ENCODE data around the gene MAPK9. TPM values are rescaled to one million over a fixed set of nuclear protein-coding genes. Genes with fewer than 3 reads are reported as not detected.

Gene MAPK9
- total RNA-seq, 1 experiment from 2014 or later, result 93.1 TPM

DNA sequence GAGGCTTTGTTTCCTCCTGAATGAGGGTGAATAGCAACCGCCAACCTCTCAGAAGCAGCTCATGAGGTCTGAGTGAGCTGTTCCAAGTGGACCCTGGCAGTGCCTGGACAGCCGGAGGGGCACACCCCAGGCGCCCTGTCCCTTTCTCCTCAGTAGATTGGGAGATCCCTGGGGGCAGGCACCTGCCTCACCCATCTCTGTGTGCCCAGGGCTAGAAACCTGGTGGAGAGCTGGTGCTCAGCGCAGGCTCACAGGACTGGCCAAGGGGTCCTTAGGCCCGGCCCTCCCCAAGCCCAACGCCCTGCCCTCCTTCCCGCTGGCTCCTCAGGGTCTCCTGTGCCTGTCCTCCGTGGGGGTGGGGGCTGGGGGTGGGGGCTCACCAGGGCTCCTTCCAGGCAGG, 14.9 kb upstream of the MAPK9 start:
- Mint-ChIP-seq H3K4me1 (ENCODE audit: low read depth, unreplicated experiment) (peaks cover 7% of the 10 kb centered on the region), H3K27ac (ENCODE audit: unreplicated experiment) (no peak overlapping the region), H3K4me3 (ENCODE audit: unreplicated experiment) (no peak overlapping the region), H3K9me3 (ENCODE audit: unreplicated experiment) (peaks cover 7% of the 10 kb centered on the region), H3K36me3 (ENCODE audit: insufficient read depth, unreplicated experiment) (peaks cover 5% of the 10 kb centered on the region), H3K27me3 (ENCODE audit: insufficient read depth, unreplicated experiment) (no peaks in the 10 kb centered on the region)
- intact Hi-C loops (cut with micrococcal nuclease; ENCODE audit: unreplicated experiment), result no loop called here
- TF ChIP-seq, protein P1, sequence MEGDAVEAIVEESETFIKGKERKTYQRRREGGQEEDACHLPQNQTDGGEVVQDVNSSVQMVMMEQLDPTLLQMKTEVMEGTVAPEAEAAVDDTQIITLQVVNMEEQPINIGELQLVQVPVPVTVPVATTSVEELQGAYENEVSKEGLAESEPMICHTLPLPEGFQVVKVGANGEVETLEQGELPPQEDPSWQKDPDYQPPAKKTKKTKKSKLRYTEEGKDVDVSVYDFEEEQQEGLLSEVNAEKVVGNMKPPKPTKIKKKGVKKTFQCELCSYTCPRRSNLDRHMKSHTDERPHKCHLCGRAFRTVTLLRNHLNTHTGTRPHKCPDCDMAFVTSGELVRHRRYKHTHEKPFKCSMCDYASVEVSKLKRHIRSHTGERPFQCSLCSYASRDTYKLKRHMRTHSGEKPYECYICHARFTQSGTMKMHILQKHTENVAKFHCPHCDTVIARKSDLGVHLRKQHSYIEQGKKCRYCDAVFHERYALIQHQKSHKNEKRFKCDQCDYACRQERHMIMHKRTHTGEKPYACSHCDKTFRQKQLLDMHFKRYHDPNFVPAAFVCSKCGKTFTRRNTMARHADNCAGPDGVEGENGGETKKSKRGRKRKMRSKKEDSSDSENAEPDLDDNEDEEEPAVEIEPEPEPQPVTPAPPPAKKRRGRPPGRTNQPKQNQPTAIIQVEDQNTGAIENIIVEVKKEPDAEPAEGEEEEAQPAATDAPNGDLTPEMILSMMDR (IDR thresholded peaks at IDR 0.05; ENCODE audit: insufficient read depth in 1 of 2, low read depth in 1 of 2, low read length in 1 of 2, severe bottlenecking in 1 of 2, unreplicated experiment in 1 of 2), result no peak
- ChIA-PET CTCF (interaction anchor here (1.5 kb wide), 1 partner anchor 9 kb away, joined by 3 read pairs; no protein-coding TSS in a partner anchor), POLR2A (no interaction called here)
- DNase-seq, result no peak
- H3K9me3 ChIP-seq, result no peaks in the 10 kb centered on the region
- no TSS peak for BruUV-seq (replicated peaks)
- no peaks in the 10 kb centered on the region for H3K27me3 ChIP-seq (replicated peaks; ENCODE audit: control insufficient read depth, insufficient read depth, low read length)
- H3K36me3 ChIP-seq (ENCODE audit: control insufficient read depth, insufficient read depth, low read length), result no peaks in the 10 kb centered on the region
- no peaks in the 10 kb centered on the region for H3K4me1 ChIP-seq
- H3K4me3 ChIP-seq (ENCODE audit: low read depth, low read length), result no peak overlapping the region

DNA sequence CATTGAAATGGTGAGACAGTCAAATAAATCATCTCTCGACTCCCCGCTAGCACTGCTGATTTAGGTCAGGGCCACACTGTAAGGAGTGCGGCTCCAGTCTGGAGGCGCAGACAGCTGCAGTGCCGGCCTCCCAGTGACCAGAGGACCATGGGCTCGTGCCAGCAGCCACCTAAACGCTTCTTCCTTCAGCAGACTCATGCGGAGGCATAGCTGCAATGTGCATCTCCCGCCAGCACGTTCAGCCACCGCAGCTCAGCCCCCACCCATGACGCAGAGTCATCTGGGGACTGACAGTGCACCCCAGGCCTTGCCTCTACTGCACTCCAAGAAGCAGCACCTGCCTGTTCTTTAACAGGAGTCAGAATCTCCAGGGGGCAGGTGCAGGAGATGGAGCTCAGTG, 13.6 kb upstream of the MAPK9 start:
- H3K27me3 ChIP-seq (replicated peaks; ENCODE audit: control insufficient read depth, insufficient read depth, low read length), result no peaks in the 10 kb centered on the region
- DNase-seq, result no peak
- Mint-ChIP-seq H3K4me3 (ENCODE audit: unreplicated experiment) (no peak overlapping the region), H3K36me3 (ENCODE audit: insufficient read depth, unreplicated experiment) (no peaks in the 10 kb centered on the region), H3K27me3 (ENCODE audit: insufficient read depth, unreplicated experiment) (no peaks in the 10 kb centered on the region), H3K4me1 (ENCODE audit: low read depth, unreplicated experiment) (no peaks in the 10 kb centered on the region), H3K27ac (ENCODE audit: unreplicated experiment) (no peak overlapping the region), H3K9me3 (ENCODE audit: unreplicated experiment) (no peaks in the 10 kb centered on the region)
- no peaks in the 10 kb centered on the region for H3K4me1 ChIP-seq
- intact Hi-C loops (cut with micrococcal nuclease; ENCODE audit: unreplicated experiment), result no loop called here
- no peaks in the 10 kb centered on the region for H3K9me3 ChIP-seq
- TF ChIP-seq, protein P1 (IDR thresholded peaks at IDR 0.05; ENCODE audit: insufficient read depth in 1 of 2, low read depth in 1 of 2, low read length in 1 of 2, severe bottlenecking in 1 of 2, unreplicated experiment in 1 of 2), result no peak
- POLR2A ChIA-PET, result no interaction called here
- CTCF ChIA-PET, result interaction anchor here (0.5 to 3.4 kb wide), 3 partner anchors 8 to 23 kb away, joined by 3 to 10 read pairs (median 3); no protein-coding TSS in a partner anchor
- H3K4me3 ChIP-seq (ENCODE audit: low read depth, low read length), result no peak overlapping the region
- BruUV-seq (replicated peaks), result no TSS peak
- no peaks in the 10 kb centered on the region; the same call in 1 of the 2 replicates for H3K36me3 ChIP-seq (ENCODE audit: control insufficient read depth, insufficient read depth, low read length)

DNA sequence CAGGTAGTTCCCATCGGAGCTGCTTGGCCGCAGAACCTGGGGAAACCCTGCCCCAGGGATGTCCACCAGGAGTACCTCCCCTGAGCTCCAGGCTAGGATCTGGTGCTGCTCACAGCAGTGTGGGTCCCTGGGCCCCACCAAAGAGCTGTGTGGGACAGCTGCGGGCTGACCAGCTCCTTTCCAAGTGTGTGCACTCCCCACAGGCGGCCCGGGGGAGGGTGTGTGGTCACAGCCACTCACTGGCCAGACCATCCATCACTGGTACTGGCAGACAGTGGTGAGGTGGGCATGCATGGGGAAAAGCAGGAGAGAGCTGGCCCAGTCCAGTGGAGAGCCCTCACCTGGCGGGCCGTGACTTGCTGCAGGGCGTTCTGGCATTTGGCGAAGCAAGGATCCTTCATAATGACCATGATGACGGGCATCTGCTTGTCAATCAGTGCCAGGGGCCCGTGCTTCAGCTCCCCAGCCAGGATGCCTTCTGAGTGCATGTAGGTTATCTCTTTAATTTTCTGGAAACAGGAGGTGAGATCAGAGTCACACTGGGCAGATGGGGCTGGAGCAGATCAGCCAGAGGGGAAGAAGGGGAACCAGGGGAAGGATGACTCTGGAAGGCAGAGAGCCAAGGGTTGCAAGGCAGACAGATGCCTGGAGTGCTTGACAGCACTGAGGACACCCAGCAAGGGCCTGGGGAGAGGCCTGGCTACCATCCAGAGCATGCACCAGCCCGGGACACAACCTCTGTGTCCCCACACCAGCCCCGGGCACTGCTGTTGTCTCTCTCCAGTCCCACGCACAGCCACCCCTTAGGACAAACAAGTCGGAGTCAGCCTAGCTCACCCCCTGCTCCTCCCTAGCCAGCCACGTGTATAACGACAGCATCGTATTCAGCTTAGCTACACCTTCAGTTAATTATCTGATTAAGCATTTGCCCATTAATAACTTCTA, 12.8 kb upstream of the MAPK9 start:
- Histone ChIP-seq H3K27me3 (replicated peaks; ENCODE audit: control insufficient read depth, insufficient read depth, low read length) (no peaks in the 10 kb centered on the region), H3K4me1 (no peaks in the 10 kb centered on the region), H3K9me3 (no peaks in the 10 kb centered on the region), H3K36me3 (ENCODE audit: control insufficient read depth, insufficient read depth, low read length) (no peaks in the 10 kb centered on the region; the same call in 1 of the 2 replicates), H3K4me3 (ENCODE audit: low read depth, low read length) (no peak overlapping the region)
- H3K4me1 Mint-ChIP-seq (ENCODE audit: low read depth, unreplicated experiment), result no peaks in the 10 kb centered on the region
- BruUV-seq (replicated peaks), result no TSS peak
- ChIA-PET POLR2A (interaction anchor here (1.3 kb wide), 1 partner anchor 9 kb away, joined by 3 read pairs; no protein-coding TSS in a partner anchor), CTCF (interaction anchor here (0.5 to 3.4 kb wide), 5 partner anchors 9 to 24 kb away, joined by 3 to 10 read pairs (median 3); no protein-coding TSS in a partner anchor)
- no peaks in the 10 kb centered on the region for H3K27me3 Mint-ChIP-seq (ENCODE audit: insufficient read depth, unreplicated experiment)
- DNase-seq, result no peak
- no peaks in the 10 kb centered on the region for H3K36me3 Mint-ChIP-seq (ENCODE audit: insufficient read depth, unreplicated experiment)
- H3K4me3 Mint-ChIP-seq (ENCODE audit: unreplicated experiment), result no peak overlapping the region
- TF ChIP-seq, protein P1 (IDR thresholded peaks at IDR 0.05; ENCODE audit: insufficient read depth in 1 of 2, low read depth in 1 of 2, low read length in 1 of 2, severe bottlenecking in 1 of 2, unreplicated experiment in 1 of 2), result no peak
- intact Hi-C loops (cut with micrococcal nuclease; ENCODE audit: unreplicated experiment), result no loop called here
- H3K27ac Mint-ChIP-seq (ENCODE audit: unreplicated experiment), result no peak overlapping the region
- H3K9me3 Mint-ChIP-seq (ENCODE audit: unreplicated experiment), result no peaks in the 10 kb centered on the region
